Sciatic nerve (tissue), 2 donors: ENCODE data around the gene AGPAT2. TPM values are rescaled to one million over a fixed set of nuclear protein-coding genes. Genes with fewer than 3 reads are reported as not detected.
"Not testable (repeated sequence)": the region's sequence is repeated elsewhere in the genome, so short reads cannot be mapped to it uniquely, and the experiment has no call there.

ENCODE experiments used
- ATAC-seq: fragments of 200-7000 bp; cut with Tn5 transposase; one replicate; pipeline ENCODE4 v1.9.1; 2020; ENCODE audit warnings: mild to moderate bottlenecking, moderate library complexity
- DNase-seq: peaks from one replicate; pipeline ENCODE4 v3.0.0-alpha.2; 2020; ENCODE audit warnings: low spot score
- intact Hi-C: fragments of 100-400 bp; cut with DNase I; formaldehyde crosslinking; loops from one replicate; pipeline ENCODE4 v1.14.2; 2022
- total RNA-seq: library from RNA; stranded (reverse); fragmentation: NEBNext Ultra II Directional; extraction: Animal tissue kit (Norgen Biotek cat#: 25700); gene quantifications from one replicate; pipeline ENCODE4 v1.2.1, GENCODE V29; 2021
- donor health status: DM: no; HTN: no; CAD: no.
- donor health status: DM: no; HTN: no; CAD: no.

The AGPAT2 gene
- total RNA-seq, 1 donor from 2014 or later = 33.9 TPM

- ATAC-seq (no peak), DNase-seq (no peak)
- intact Hi-C loops = no loop called here
Measured at GRCh38 chr9:136707011-136707410, 19.8 kb upstream of the AGPAT2 start.

- DNase-seq (no peak), ATAC-seq (no peak)
- intact Hi-C loops = no loop called here
Measured at GRCh38 chr9:136705564-136705963, 18.3 kb upstream of the AGPAT2 start.

GRCh38 chr9:136704741-136705140 is 17.5 kb upstream of the AGPAT2 start:
- ATAC-seq, intact Hi-C loops, DNase-seq: not testable (repeated sequence)

- ATAC-seq (no peak), DNase-seq (no peak)
- intact Hi-C loops = no loop called here
Measured at GRCh38 chr9:136703276-136703860, 16.1 kb upstream of the AGPAT2 start.

GRCh38 chr9:136701668-136702053 is 14.4 kb upstream of the AGPAT2 start:
- DNase-seq = no peak
- no peak for ATAC-seq
- intact Hi-C loops = no loop called here

GRCh38 chr9:136700959-136701667 is 13.9 kb upstream of the AGPAT2 start:
- ATAC-seq (no peak), DNase-seq (no peak)
- intact Hi-C loops = no loop called here

- intact Hi-C loops = no loop called here
- DNase-seq (no peak), ATAC-seq (no peak)
Measured at GRCh38 chr9:136700304-136700703, 13.0 kb upstream of the AGPAT2 start.

GRCh38 chr9:136698635-136699246 is 11.5 kb upstream of the AGPAT2 start:
- intact Hi-C loops = no loop called here
- DNase-seq = no peak

GRCh38 chr9:136697821-136698526 is 10.7 kb upstream of the AGPAT2 start:
- no peak for DNase-seq
- intact Hi-C loops = no loop called here
- peak; percentile 15 for ATAC-seq

More at GRCh38 chr9:136698635-136699246, 11.5 kb upstream of the AGPAT2 start:
- ATAC-seq = no peak

GRCh38 chr9:136697146-136697820 is 10.0 kb upstream of the AGPAT2 start:
- intact Hi-C loops = no loop called here
- no peak for DNase-seq
- ATAC-seq = peak; percentile 13

- ATAC-seq (no peak), DNase-seq (no peak)
- intact Hi-C loops = no loop called here
Measured at GRCh38 chr9:136696502-136696901, 9.2 kb upstream of the AGPAT2 start.

GRCh38 chr9:136695955-136696354 is 8.7 kb upstream of the AGPAT2 start:
- ATAC-seq (no peak), DNase-seq (no peak)
- intact Hi-C loops = no loop called here

- no peak for ATAC-seq
- DNase-seq = no peak
- intact Hi-C loops = no loop called here
Measured at GRCh38 chr9:136695435-136695895, 8.2 kb upstream of the AGPAT2 start.

GRCh38 chr9:136694872-136695247 is 7.6 kb upstream of the AGPAT2 start:
- DNase-seq (no peak), ATAC-seq (no peak)
- intact Hi-C loops = no loop called here

GRCh38 chr9:136694163-136694871 is 7.1 kb upstream of the AGPAT2 start:
- ATAC-seq (peak; percentile 67), DNase-seq (peak; percentile 81)
- intact Hi-C loops = no loop called here

- ATAC-seq = no peak
- intact Hi-C loops = no loop called here
- DNase-seq = no peak
Measured at GRCh38 chr9:136693490-136694162, 6.4 kb upstream of the AGPAT2 start.

GRCh38 chr9:136693135-136693489 is 5.9 kb upstream of the AGPAT2 start:
- no peak for DNase-seq
- ATAC-seq = no peak
- intact Hi-C loops = no loop called here
